HG02798 (cell line): ENCODE results near the gene DIPK2B.

ENCODE experiments used
- ATAC-seq: cut with Tn5 transposase; IDR thresholded peaks from one replicate; pipeline ENCODE4 v1.9.1; 2021; ENCODE audit warnings: mild to moderate bottlenecking; ENCODE audit not compliant: unreplicated experiment, poor library complexity

DIPK2B gene

DNA sequence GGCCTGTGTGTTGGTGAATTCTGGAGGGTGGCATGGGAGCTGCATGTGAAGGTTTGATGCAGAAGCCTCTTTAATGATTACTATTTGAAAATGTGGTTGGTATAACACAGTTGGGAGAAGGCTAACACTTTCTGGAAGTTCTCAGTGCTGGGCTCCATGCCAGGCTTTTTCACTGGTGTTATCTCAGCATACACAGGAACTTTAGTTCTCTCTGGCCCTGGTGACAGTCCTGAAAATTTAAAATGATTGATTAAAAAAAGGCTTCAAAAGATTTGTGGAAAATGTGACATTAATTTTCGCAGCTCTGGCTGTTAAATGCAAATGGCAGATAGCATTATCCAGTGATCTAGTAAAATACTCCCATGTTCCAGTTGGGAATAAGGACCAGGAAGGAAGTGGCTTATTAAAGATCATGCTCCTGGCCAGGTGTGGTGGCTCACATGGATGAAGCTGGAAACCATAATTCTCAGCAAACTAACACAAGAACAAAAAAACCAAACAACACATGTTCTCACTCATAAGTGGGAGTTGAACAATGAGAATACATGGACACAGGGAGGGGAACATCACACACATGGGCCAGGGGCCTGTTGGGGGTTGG is 36.6 kb downstream of the DIPK2B start:
- no peak for ATAC-seq

DNA sequence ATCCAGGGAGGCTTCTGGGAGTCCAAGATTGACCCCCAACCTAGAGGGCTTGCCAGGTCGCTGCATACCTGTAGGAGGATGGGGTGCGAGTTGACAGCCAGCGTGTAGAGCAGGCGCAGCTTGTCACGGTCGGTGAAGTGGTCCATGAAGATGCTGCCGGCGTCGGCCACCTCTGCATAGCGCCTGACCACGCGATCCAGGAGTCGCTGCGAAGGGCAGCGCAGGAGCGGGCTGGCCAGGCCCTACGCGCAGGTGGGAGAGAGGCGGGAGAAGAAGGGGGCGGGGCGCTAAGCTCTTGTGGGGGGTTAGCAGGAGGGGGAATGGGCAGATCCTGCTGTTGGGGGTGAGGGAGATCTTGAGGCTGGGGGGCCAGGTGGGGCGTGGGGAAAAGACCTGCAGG is 43.0 kb downstream of the DIPK2B start:
- ATAC-seq = no peak

DNA sequence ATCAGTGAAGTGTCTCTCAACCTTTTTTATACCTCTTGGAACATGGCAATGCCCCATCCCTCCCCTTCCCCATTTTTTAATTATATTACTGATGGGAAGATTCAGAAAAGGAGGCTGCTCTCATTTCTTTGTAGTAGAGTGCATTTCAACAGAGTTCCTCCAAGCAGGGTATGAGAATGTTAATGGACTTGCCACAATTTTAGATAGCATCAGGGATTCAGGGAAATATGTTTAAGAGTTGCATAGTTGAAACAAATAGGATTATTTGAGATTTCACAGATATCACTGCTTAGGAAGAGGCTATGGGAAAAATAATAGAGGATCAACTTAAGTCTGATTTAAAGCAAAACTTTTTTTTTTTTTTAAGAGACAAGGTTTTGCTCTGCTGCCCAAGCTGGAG is 46.2 kb downstream of the DIPK2B start:
- ATAC-seq = no peak

DNA sequence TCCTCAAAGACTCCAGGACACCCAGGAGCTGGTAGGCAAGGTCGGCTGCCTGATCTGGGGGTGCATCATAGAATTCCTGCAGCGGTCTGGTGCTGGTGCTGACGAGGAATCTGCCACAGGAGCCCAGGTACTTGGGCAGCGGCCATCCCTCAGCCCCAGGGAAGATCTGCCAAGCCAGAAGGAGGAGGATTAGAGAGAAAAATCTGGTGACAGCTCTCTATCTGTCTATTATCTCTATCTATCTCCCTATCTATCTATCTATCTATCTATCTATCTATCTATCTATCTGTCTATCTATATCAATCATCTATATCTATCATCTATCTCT is 46.7 kb downstream of the DIPK2B start:
- ATAC-seq = no peak
